Panc1 (cell line): ENCODE data around the gene DGLUCY. TPM values are rescaled to one million over a fixed set of nuclear protein-coding genes. Genes with fewer than 3 reads are reported as not detected.
"Not testable (repeated sequence)": the region's sequence is repeated elsewhere in the genome, so short reads cannot be mapped to it uniquely, and the experiment has no call there.

Experiments used
- ATAC-seq: fragments of 200-7000 bp; cut with Tn5 transposase; 2 replicates; pipeline ENCODE4 v1.9.1; 2020; ENCODE audit warnings: mild to moderate bottlenecking, moderate library complexity
- BruUV-seq: library from RNA; stranded (reverse); fragments of 400-500 nt; replicated peaks from 2 replicates; lab custom pipeline; 2021; lab: Mats Ljungman, UMichigan
- CTCF ChIA-PET: fragments of 300-600 bp; sonication (Branson Sonifier 250); formaldehyde crosslinking; loops from one replicate; lab custom pipeline; 2022; ENCODE audit warnings: antibody characterized with exemption; lab: Charles Lee
- POLR2A ChIA-PET: fragments of 300-600 bp; sonication (Branson Sonifier 250); formaldehyde crosslinking; loops from one replicate; lab custom pipeline; 2022; ENCODE audit warnings: antibody characterized with exemption; lab: Charles Lee
- DNase-seq: peaks from one replicate; pipeline ENCODE4 v3.0.0-alpha.2; 2010; ENCODE audit warnings: low read depth, low spot score
- H3K27ac ChIP-seq: 2 replicates; pipeline ENCODE4 v1.5.1; 2011; ENCODE audit warnings: mild to moderate bottlenecking, low read length, inconsistent platforms
- H3K27me3 ChIP-seq: fragments of 200-500 bp; sonication (Bioruptor generic); 2 replicates; pipeline ENCODE4 v1.6.0; 2014; ENCODE audit warnings: low read length, inconsistent platforms; ENCODE audit not compliant: control insufficient read depth, insufficient read depth
- H3K36me3 ChIP-seq: fragments of 200-500 bp; sonication (Bioruptor generic); 2 replicates; pipeline ENCODE4 v1.5.1; 2014; ENCODE audit warnings: inconsistent platforms, mild to moderate bottlenecking, low read length, moderate library complexity; ENCODE audit not compliant: control insufficient read depth, insufficient read depth
- H3K4me1 ChIP-seq: 2 replicates; pipeline ENCODE4 v1.5.1; 2011; ENCODE audit warnings: inconsistent platforms, mild to moderate bottlenecking, low read length, moderate library complexity; ENCODE audit not compliant: control insufficient read depth, insufficient read depth
- H3K4me3 ChIP-seq, 2 experiments: 2 replicates each; pipeline ENCODE4 v1.5.1; 2011 to 2012; ENCODE audit warnings: low read depth in 2 of 2, low read length in 2 of 2, mild to moderate bottlenecking in 2 of 2, inconsistent platforms in 1 of 2, moderate library complexity in 1 of 2
- H3K9me3 ChIP-seq: fragments of 200-500 bp; sonication (Bioruptor generic); 2 replicates; pipeline ENCODE4 v1.5.1; 2014; ENCODE audit warnings: low read depth, mild to moderate bottlenecking, inconsistent platforms, low read length, moderate library complexity; ENCODE audit not compliant: control insufficient read depth, insufficient read depth
- POLR2AphosphoS5 ChIP-seq: IDR thresholded peaks from 2 replicates; pipeline ENCODE4 v1.6.1; 2012; ENCODE audit warnings: mild to moderate bottlenecking, low read depth, low read length, moderate library complexity
- REST ChIP-seq, 2 experiments: IDR thresholded peaks; 2 replicates each; pipeline ENCODE4 v1.6.1; 2011 to 2012; ENCODE audit warnings: low read depth in 2 of 2, control low read depth in 1 of 2, low read length in 1 of 2, mild to moderate bottlenecking in 1 of 2, moderate library complexity in 1 of 2; ENCODE audit not compliant: insufficient read depth in 1 of 2
- SIN3A ChIP-seq: IDR thresholded peaks from 2 replicates; pipeline ENCODE4 v1.6.1; 2012; ENCODE audit warnings: low read depth, mild to moderate bottlenecking, low read length, moderate library complexity, borderline replicate concordance; ENCODE audit not compliant: insufficient read depth
- TCF7L2 ChIP-seq: IDR thresholded peaks from 2 replicates; pipeline ENCODE4 v1.6.1; 2011; ENCODE audit warnings: mild to moderate bottlenecking, low read depth, low read length, inconsistent platforms
- in situ Hi-C: cut with HindIII; loops from 2 replicates; pipeline ENCODE4 v1.10.0; 2016; ENCODE audit warnings: low sequenced_read_pairs, low pct_unique_long_range_greater_than_20kb
- intact Hi-C: fragments of 100-400 bp; cut with micrococcal nuclease; formaldehyde crosslinking; loops from one replicate; pipeline ENCODE4 v1.10.0; 2022; ENCODE audit not compliant: unreplicated experiment
- total RNA-seq: library from RNA; stranded (reverse); gene quantifications from one replicate; pipeline ENCODE4 v1.2.1, GENCODE V29; 2021; ENCODE audit not compliant: unreplicated experiment
- TF ChIP-seq, protein P1 (sequence below): fragments of 450-650 bp; IDR thresholded peaks from 2 replicates; pipeline ENCODE4 v1.5.1; 2017; ENCODE audit warnings: mild to moderate bottlenecking

Gene DGLUCY
- total RNA-seq, 1 experiment from 2014 or later = 21.3 TPM

GRCh38 chr14:91195881-91196280 is 82.0 kb downstream of the DGLUCY start:
- POLR2A ChIA-PET = no interaction called here
- Histone ChIP-seq H3K27ac (no peak overlapping the region), H3K4me1 (no peaks in the 10 kb centered on the region), H3K4me3 (no peak overlapping the region), H3K27me3 (no peaks in the 10 kb centered on the region), H3K36me3 (no peaks in the 10 kb centered on the region), H3K9me3 (no peaks in the 10 kb centered on the region)
- BruUV-seq = no TSS peak
- no peak for DNase-seq
- in situ Hi-C loops = no loop called here
- no peak for ATAC-seq
- CTCF ChIA-PET = no interaction called here
- no peak for TF ChIP-seq SIN3A
- intact Hi-C loops = no loop called here

DNA sequence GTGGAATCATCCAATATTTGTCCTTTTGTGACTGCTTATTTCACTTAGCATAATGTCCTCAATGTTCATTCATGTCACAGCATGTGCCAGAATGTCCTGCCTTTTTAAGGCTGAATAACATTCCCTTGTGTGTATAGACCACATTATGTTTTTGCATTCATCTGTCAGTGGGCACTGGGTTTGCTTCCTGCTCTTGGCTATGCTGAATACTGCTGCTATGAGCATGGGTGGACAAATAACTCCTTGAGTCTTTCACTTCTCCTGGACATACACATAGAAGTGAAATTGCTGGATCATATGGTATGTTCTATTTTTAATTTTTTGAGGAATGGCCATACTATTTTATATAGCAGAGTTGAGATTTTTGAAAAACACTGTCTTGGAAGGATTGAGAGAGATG is 83.8 kb downstream of the DGLUCY start:
- BruUV-seq = no TSS peak
- ATAC-seq = no peak

GRCh38 chr14:91200802-91201201 is 86.9 kb downstream of the DGLUCY start:
- POLR2A ChIA-PET, H3K4me3 ChIP-seq, in situ Hi-C loops, H3K27me3 ChIP-seq, DNase-seq, H3K4me1 ChIP-seq, ATAC-seq, H3K36me3 ChIP-seq, BruUV-seq, H3K9me3 ChIP-seq, intact Hi-C loops, H3K27ac ChIP-seq: not testable (repeated sequence)
- CTCF ChIA-PET = interaction anchor here (0.6 kb wide), 1 partner anchor 251 kb away, joined by 3 read pairs; no protein-coding TSS in a partner anchor

More for the DNA sequence above, 83.8 kb downstream of the DGLUCY start:
- Histone ChIP-seq H3K36me3 (no peaks in the 10 kb centered on the region), H3K4me1 (no peaks in the 10 kb centered on the region), H3K27me3 (no peaks in the 10 kb centered on the region), H3K4me3 (no peak overlapping the region), H3K27ac (no peak overlapping the region), H3K9me3 (no peaks in the 10 kb centered on the region)
- in situ Hi-C loops = no loop called here
- TF ChIP-seq SIN3A (no peak), POLR2AphosphoS5 (no peak)
- TF ChIP-seq, protein P1, sequence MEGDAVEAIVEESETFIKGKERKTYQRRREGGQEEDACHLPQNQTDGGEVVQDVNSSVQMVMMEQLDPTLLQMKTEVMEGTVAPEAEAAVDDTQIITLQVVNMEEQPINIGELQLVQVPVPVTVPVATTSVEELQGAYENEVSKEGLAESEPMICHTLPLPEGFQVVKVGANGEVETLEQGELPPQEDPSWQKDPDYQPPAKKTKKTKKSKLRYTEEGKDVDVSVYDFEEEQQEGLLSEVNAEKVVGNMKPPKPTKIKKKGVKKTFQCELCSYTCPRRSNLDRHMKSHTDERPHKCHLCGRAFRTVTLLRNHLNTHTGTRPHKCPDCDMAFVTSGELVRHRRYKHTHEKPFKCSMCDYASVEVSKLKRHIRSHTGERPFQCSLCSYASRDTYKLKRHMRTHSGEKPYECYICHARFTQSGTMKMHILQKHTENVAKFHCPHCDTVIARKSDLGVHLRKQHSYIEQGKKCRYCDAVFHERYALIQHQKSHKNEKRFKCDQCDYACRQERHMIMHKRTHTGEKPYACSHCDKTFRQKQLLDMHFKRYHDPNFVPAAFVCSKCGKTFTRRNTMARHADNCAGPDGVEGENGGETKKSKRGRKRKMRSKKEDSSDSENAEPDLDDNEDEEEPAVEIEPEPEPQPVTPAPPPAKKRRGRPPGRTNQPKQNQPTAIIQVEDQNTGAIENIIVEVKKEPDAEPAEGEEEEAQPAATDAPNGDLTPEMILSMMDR = no peak
- no peak for DNase-seq
- intact Hi-C loops = no loop called here
- POLR2A ChIA-PET = no interaction called here
- CTCF ChIA-PET = no interaction called here

GRCh38 chr14:91202234-91202974 is 88.5 kb downstream of the DGLUCY start:
- no peaks in the 10 kb centered on the region for H3K9me3 ChIP-seq
- in situ Hi-C loops (no loop called here), intact Hi-C loops (no loop called here)
- no TSS peak for BruUV-seq
- H3K36me3 ChIP-seq = no peaks in the 10 kb centered on the region; the same call in 1 of the 2 replicates
- TF ChIP-seq, protein P1 = no peak
- TF ChIP-seq TCF7L2 (no peak), REST (IDR thresholded peaks at IDR 0.05; ENCODE audit: insufficient read depth in 1 of 2, low read depth in 2 of 2, low read length in 1 of 2) (no peak), POLR2AphosphoS5 (no peak), SIN3A (no peak)
- H3K4me1 ChIP-seq = no peaks in the 10 kb centered on the region
- ChIA-PET CTCF (no interaction called here), POLR2A (no interaction called here)
- no peak overlapping the region for H3K27ac ChIP-seq
- H3K27me3 ChIP-seq = no peaks in the 10 kb centered on the region
- no peak overlapping the region for H3K4me3 ChIP-seq
- ATAC-seq (no peak), DNase-seq (no peak)
